Measurements from ENCODE around the gene CACNA1B. TPM values are rescaled to one million over a fixed set of nuclear protein-coding genes. Genes with fewer than 3 reads are reported as not detected.

CACNA1B gene
- total and polyA plus RNA-seq, 7 donors: under 0.01 to 1.4 (median 0.55) TPM; not detected in 1

DNA sequence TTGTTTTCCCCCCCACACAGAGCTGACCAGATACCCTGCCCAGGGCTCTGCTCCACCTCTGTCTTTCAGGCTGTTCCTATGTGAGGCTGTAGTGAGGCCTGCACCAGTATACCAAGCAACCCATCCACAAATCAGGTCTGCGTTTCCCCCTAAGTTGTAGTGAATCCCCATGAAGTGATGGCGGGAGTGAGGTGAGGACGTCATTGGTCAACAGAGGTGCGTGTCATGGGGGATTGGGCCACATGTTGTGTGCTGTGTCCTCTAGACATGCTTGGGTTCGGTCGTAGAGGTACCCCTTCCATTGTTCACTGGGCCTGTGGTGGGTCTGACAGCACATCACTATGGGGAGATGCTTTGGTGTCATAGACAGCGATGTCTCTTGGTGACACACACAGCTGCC lies 184.6 kb downstream of the CACNA1B start:
- WGBS, 2 donors: 90 to 93% methylated on average over 7 of the region's 7 CpGs

DNA sequence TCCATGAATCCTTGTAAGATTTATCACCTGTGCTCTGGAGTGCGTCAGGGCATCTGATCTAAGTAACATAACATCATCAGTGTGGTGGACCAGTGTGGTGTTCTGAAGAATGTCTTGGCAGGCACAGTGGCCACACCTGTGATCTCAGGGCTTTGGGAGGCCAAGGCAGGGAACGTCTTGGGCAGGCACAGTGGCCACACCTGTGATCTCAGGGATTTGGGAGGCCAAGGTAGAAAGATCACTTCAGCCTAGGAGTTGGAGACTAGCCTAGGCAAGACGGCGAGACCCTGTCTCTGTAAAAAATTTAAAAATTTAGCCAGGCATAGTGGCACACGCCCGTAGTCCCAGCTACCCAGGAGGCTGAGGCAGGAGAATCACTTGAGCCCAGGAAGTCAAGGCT lies 185.5 kb downstream of the CACNA1B start:
- intact Hi-C loops (cut with DNase I): no loop called here
- H3K27me3 ChIP-seq: peaks cover 0 to 13% (median 0%) of the 10 kb centered on the region in 3 donors
- no peaks in the 10 kb centered on the region for H3K36me3 ChIP-seq

More for the DNA sequence above, 184.6 kb downstream of the CACNA1B start:
- no peaks in the 10 kb centered on the region for H3K4me1 ChIP-seq
- H3K36me3 ChIP-seq: no peaks in the 10 kb centered on the region
- TF ChIP-seq, protein P1, sequence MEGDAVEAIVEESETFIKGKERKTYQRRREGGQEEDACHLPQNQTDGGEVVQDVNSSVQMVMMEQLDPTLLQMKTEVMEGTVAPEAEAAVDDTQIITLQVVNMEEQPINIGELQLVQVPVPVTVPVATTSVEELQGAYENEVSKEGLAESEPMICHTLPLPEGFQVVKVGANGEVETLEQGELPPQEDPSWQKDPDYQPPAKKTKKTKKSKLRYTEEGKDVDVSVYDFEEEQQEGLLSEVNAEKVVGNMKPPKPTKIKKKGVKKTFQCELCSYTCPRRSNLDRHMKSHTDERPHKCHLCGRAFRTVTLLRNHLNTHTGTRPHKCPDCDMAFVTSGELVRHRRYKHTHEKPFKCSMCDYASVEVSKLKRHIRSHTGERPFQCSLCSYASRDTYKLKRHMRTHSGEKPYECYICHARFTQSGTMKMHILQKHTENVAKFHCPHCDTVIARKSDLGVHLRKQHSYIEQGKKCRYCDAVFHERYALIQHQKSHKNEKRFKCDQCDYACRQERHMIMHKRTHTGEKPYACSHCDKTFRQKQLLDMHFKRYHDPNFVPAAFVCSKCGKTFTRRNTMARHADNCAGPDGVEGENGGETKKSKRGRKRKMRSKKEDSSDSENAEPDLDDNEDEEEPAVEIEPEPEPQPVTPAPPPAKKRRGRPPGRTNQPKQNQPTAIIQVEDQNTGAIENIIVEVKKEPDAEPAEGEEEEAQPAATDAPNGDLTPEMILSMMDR (IDR thresholded peaks at IDR 0.05): no peak
- TF ChIP-seq POLR2AphosphoS5 (IDR thresholded peaks at IDR 0.05) (no peak), POLR2A (IDR thresholded peaks at IDR 0.05) (no peak), EP300 (IDR thresholded peaks at IDR 0.05) (no peak)
- intact Hi-C loops (cut with DNase I): no loop called here
- H3K27ac ChIP-seq: no peak overlapping the region
- DNase-seq: peak; percentile 32
- no peak overlapping the region for H3K4me3 ChIP-seq
- H3K9me3 ChIP-seq: no peaks in the 10 kb centered on the region
- peaks cover 0 to 13% (median 0%) of the 10 kb centered on the region in 3 donors for H3K27me3 ChIP-seq

DNA sequence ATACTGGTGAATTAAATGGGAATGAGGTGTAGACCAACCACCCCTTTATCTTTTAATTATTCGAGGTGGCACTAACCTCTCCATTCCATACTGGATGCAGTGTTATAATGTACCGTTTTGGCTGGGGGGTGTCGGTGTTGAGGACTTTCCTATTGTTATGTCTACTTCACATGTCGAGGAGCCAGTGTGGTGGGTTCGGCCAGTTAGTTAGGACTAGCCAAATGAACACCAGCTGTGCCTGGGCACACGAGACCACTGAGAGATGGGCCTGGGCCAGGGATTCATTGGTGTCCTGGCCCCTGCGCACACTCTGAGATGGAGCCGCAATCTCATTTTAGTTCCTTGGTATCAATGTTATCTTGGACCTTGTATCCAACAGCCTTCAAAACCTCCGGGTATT lies 186.2 kb downstream of the CACNA1B start:
- intact Hi-C loops (cut with DNase I): no loop called here
- WGBS, 2 donors: 75 to 89% methylated on average over 9 of the region's 9 CpGs
- Histone ChIP-seq H3K27me3 (peaks cover 0 to 15% (median 0%) of the 10 kb centered on the region in 3 donors), H3K9me3 (no peaks in the 10 kb centered on the region), H3K36me3 (no peaks in the 10 kb centered on the region), H3K4me3 (no peak overlapping the region), H3K4me1 (no peaks in the 10 kb centered on the region), H3K27ac (no peak overlapping the region)
- no peak for DNase-seq
- no peak for TF ChIP-seq EP300 (IDR thresholded peaks at IDR 0.05)
- TF ChIP-seq POLR2A (IDR thresholded peaks at IDR 0.05): no peak
- TF ChIP-seq, protein P1 (IDR thresholded peaks at IDR 0.05): no peak
- TF ChIP-seq POLR2AphosphoS5 (IDR thresholded peaks at IDR 0.05): no peak

More for the DNA sequence above, 185.5 kb downstream of the CACNA1B start:
- TF ChIP-seq POLR2AphosphoS5 (IDR thresholded peaks at IDR 0.05): no peak
- no peak for TF ChIP-seq EP300 (IDR thresholded peaks at IDR 0.05)
- TF ChIP-seq POLR2A (IDR thresholded peaks at IDR 0.05): no peak
- TF ChIP-seq, protein P1 (IDR thresholded peaks at IDR 0.05): no peak
- Histone ChIP-seq H3K27ac (no peak overlapping the region), H3K4me1 (no peaks in the 10 kb centered on the region), H3K9me3 (no peaks in the 10 kb centered on the region), H3K4me3 (no peak overlapping the region)
- 79 to 89% methylated on average over 6 of the region's 6 CpGs for WGBS, 2 donors
- DNase-seq: no peak

GRCh38 chr9:138064547-138064946 lies 187.0 kb downstream of the CACNA1B start:
- TF ChIP-seq POLR2AphosphoS5 (IDR thresholded peaks at IDR 0.05): no peak
- TF ChIP-seq, protein P1 (IDR thresholded peaks at IDR 0.05): no peak
- TF ChIP-seq EP300 (IDR thresholded peaks at IDR 0.05): no peak
- TF ChIP-seq POLR2A (IDR thresholded peaks at IDR 0.05): no peak
- Histone ChIP-seq H3K36me3 (no peaks in the 10 kb centered on the region), H3K4me3 (no peak overlapping the region), H3K27ac (no peak overlapping the region), H3K27me3 (peaks cover 0 to 18% (median 0%) of the 10 kb centered on the region in 3 donors), H3K9me3 (no peaks in the 10 kb centered on the region), H3K4me1 (no peaks in the 10 kb centered on the region)
- peak; percentile 53 for DNase-seq
- WGBS, 2 donors: 87 to 88% methylated on average over 7 of the region's 7 CpGs
- intact Hi-C loops (cut with DNase I): no loop called here

GRCh38 chr9:138065287-138065686 lies 187.7 kb downstream of the CACNA1B start:
- Histone ChIP-seq H3K4me1 (no peaks in the 10 kb centered on the region), H3K27me3 (peaks cover 0 to 18% (median 0%) of the 10 kb centered on the region in 3 donors), H3K36me3 (no peaks in the 10 kb centered on the region), H3K27ac (no peak overlapping the region), H3K9me3 (no peaks in the 10 kb centered on the region), H3K4me3 (no peak overlapping the region)
- DNase-seq: peak; percentile 53
- intact Hi-C loops (cut with DNase I): no loop called here
- WGBS, 2 donors: 76 to 82% methylated on average over 9 of the region's 9 CpGs
- TF ChIP-seq, protein P1 (IDR thresholded peaks at IDR 0.05): no peak
- no peak for TF ChIP-seq POLR2A (IDR thresholded peaks at IDR 0.05)
- no peak for TF ChIP-seq EP300 (IDR thresholded peaks at IDR 0.05)
- TF ChIP-seq POLR2AphosphoS5 (IDR thresholded peaks at IDR 0.05): no peak

Data from sigmoid colon (tissue), 7 donors.